Keratinocyte (primary cell): ENCODE data around the gene FJX1.

Experiments used
- CTCF ChIP-seq, 3 experiments: IDR thresholded peaks in 1 of 3; conservative IDR thresholded peaks in 1 of 3; optimal IDR thresholded peaks in 1 of 3; 2 replicates in 2 of 3; 3 replicates in 1 of 3; pipeline versions ENCODE3 to v1.5.1; 2011; ENCODE audit warnings: low read length in 3 of 3, mild to moderate bottlenecking in 3 of 3, moderate library complexity in 2 of 3, control low read depth in 1 of 3, inconsistent platforms in 1 of 3; ENCODE audit not compliant: insufficient read depth in 2 of 3; ENCODE audit errors: extremely low read depth in 1 of 3
- EZH2 ChIP-seq: IDR thresholded peaks from one replicate; pipeline ENCODE4 v1.6.1; 2012; ENCODE audit warnings: inconsistent platforms, mild to moderate bottlenecking, low read length, moderate library complexity

- TF ChIP-seq CTCF (optimal IDR thresholded peaks at IDR 0.05 in 1 of 3, IDR thresholded peaks at IDR 0.05 in 1 of 3, conservative IDR thresholded peaks at IDR 0.05 in 1 of 3; ENCODE audit: extremely low read depth in 1 of 3, insufficient read depth in 2 of 3, low read length in 3 of 3) (no peak), EZH2 (no peak)
These were observed 959 bp upstream of the FJX1 start for GRCh38 chr11:35617316-35617686.
